Thyroid gland (tissue), 4 donors: Measurements from ENCODE around the gene CIDEA.

Experiments
- CTCF ChIP-seq, 6 experiments: fragments of 200-600 bp in 3 of 6; fragments of 450-650 bp in 3 of 6; sonication (generic) in 3 of 6; IDR thresholded peaks; one replicate each; pipeline ENCODE4 v1.5.1; 2016 to 2019; ENCODE audit warnings: antibody characterized with exemption in 6 of 6, mild to moderate bottlenecking in 2 of 6, inconsistent platforms in 1 of 6, moderate library complexity in 1 of 6
- POLR2A ChIP-seq, 2 donors: fragments of 450-650 bp; IDR thresholded peaks; one replicate each; pipeline ENCODE4 v1.6.1; 2017; ENCODE audit warnings: antibody characterized with exemption in 2 of 2, mild to moderate bottlenecking in 2 of 2, moderate library complexity in 1 of 2

GRCh38 chr18:12264864-12265263 is 10.7 kb downstream of the CIDEA start:
- no peak for TF ChIP-seq CTCF (IDR thresholded peaks at IDR 0.05)
- TF ChIP-seq POLR2A (IDR thresholded peaks at IDR 0.05), result no peak
